Keratinocyte (primary cell): Measurements from ENCODE around the gene VPS13D.

ENCODE experiments used
- EZH2 ChIP-seq: IDR thresholded peaks from one replicate; pipeline ENCODE4 v1.6.1; 2012; ENCODE audit warnings: inconsistent platforms, mild to moderate bottlenecking, low read length, moderate library complexity
- TF ChIP-seq, protein P1 (sequence below), 3 experiments: IDR thresholded peaks in 1 of 3; conservative IDR thresholded peaks in 1 of 3; optimal IDR thresholded peaks in 1 of 3; 2 replicates in 2 of 3; 3 replicates in 1 of 3; pipeline versions ENCODE3 to v1.5.1; 2011; ENCODE audit warnings: low read length in 3 of 3, mild to moderate bottlenecking in 3 of 3, moderate library complexity in 2 of 3, control low read depth in 1 of 3, inconsistent platforms in 1 of 3; ENCODE audit not compliant: insufficient read depth in 2 of 3; ENCODE audit errors: extremely low read depth in 1 of 3

DNA sequence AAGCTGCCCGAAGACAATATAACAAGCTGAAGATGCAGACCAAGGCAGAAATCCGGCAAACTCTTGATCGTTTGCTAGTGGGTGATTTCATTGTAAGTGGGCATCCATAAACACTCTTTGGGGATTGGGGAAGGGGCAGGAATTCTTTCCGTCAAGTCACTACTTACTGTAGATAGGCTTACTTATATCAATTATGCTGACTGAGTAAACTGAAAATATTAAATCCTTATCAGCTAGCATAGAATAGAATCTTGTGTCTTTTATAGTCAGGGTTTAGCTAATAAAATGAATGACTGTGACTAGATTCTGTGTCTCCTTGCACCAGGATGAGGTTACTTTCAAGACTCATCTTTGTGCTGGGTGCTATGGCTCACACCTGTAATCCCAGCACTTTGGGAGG is 41.2 kb downstream of the VPS13D start:
- TF ChIP-seq, protein P1, sequence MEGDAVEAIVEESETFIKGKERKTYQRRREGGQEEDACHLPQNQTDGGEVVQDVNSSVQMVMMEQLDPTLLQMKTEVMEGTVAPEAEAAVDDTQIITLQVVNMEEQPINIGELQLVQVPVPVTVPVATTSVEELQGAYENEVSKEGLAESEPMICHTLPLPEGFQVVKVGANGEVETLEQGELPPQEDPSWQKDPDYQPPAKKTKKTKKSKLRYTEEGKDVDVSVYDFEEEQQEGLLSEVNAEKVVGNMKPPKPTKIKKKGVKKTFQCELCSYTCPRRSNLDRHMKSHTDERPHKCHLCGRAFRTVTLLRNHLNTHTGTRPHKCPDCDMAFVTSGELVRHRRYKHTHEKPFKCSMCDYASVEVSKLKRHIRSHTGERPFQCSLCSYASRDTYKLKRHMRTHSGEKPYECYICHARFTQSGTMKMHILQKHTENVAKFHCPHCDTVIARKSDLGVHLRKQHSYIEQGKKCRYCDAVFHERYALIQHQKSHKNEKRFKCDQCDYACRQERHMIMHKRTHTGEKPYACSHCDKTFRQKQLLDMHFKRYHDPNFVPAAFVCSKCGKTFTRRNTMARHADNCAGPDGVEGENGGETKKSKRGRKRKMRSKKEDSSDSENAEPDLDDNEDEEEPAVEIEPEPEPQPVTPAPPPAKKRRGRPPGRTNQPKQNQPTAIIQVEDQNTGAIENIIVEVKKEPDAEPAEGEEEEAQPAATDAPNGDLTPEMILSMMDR (optimal IDR thresholded peaks at IDR 0.05 in 1 of 3, IDR thresholded peaks at IDR 0.05 in 1 of 3, conservative IDR thresholded peaks at IDR 0.05 in 1 of 3; ENCODE audit: extremely low read depth in 1 of 3, insufficient read depth in 2 of 3, low read length in 3 of 3) = no peak
- no peak for TF ChIP-seq EZH2
